Astrocyte (in vitro differentiated cells and primary cell): ENCODE data around the gene PCBP3. TPM values are rescaled to one million over a fixed set of nuclear protein-coding genes. Genes with fewer than 3 reads are reported as not detected.

ENCODE experiments used
- DNase-seq: peaks from one replicate; pipeline ENCODE4 v3.0.0-alpha.2; 2010; ENCODE audit warnings: low read depth
- FAIRE-seq: peaks from 2 replicates; lab custom pipeline; 2011; peaks lifted over from hg19 to GRCh38; lab: Jason Lieb, UNC
- H2AFZ ChIP-seq: 2 replicates; pipeline ENCODE4 v1.6.0; 2012; ENCODE audit warnings: low read depth, low read length, inconsistent platforms
- H3K27ac ChIP-seq: 2 replicates; pipeline ENCODE4 v1.5.1; 2011; ENCODE audit warnings: low read depth, low read length, inconsistent platforms
- H3K27me3 ChIP-seq: 2 replicates; pipeline ENCODE4 v1.6.0; 2011; ENCODE audit warnings: low read length, inconsistent platforms; ENCODE audit not compliant: insufficient read depth
- H3K36me3 ChIP-seq: 2 replicates; pipeline ENCODE4 v1.5.1; 2011; ENCODE audit warnings: low read length, inconsistent platforms; ENCODE audit not compliant: insufficient read depth
- H3K4me1 ChIP-seq: 2 replicates; pipeline ENCODE4 v1.5.1; 2011; ENCODE audit warnings: low read length, inconsistent platforms; ENCODE audit not compliant: insufficient read depth
- H3K4me2 ChIP-seq: 2 replicates; pipeline ENCODE4 v1.6.0; 2012; ENCODE audit warnings: low read length, inconsistent platforms
- H3K4me3 ChIP-seq: 2 replicates; pipeline ENCODE4 v1.5.1; 2011; ENCODE audit warnings: low read depth, mild to moderate bottlenecking, low read length, inconsistent platforms; ENCODE audit not compliant: insufficient read depth
- H3K79me2 ChIP-seq: 2 replicates; pipeline ENCODE4 v1.6.0; 2012; ENCODE audit warnings: mild to moderate bottlenecking, low read length, inconsistent platforms; ENCODE audit not compliant: insufficient read depth
- H3K9ac ChIP-seq: 2 replicates; pipeline ENCODE4 v1.6.0; 2012; ENCODE audit warnings: mild to moderate bottlenecking, low read length, inconsistent platforms
- H3K9me3 ChIP-seq: 2 replicates; pipeline ENCODE4 v1.5.1; 2012; ENCODE audit warnings: low read depth, mild to moderate bottlenecking, low read length, inconsistent platforms; ENCODE audit not compliant: insufficient read depth
- H4K20me1 ChIP-seq: 2 replicates; pipeline ENCODE4 v1.6.0; 2012; ENCODE audit warnings: low read length, inconsistent platforms; ENCODE audit not compliant: insufficient read depth
- H3K27ac Mint-ChIP-seq: one replicate; pipeline ENCODE4 v1.8.0; 2021; ENCODE audit warnings: mild to moderate bottlenecking, mixed read lengths; ENCODE audit not compliant: unreplicated experiment
- H3K27me3 Mint-ChIP-seq: one replicate; pipeline ENCODE4 v1.8.0; 2021; ENCODE audit warnings: low read depth, mixed read lengths; ENCODE audit not compliant: unreplicated experiment
- H3K36me3 Mint-ChIP-seq: one replicate; pipeline ENCODE4 v1.8.0; 2021; ENCODE audit warnings: low read depth, mixed read lengths; ENCODE audit not compliant: unreplicated experiment
- H3K4me1 Mint-ChIP-seq: one replicate; pipeline ENCODE4 v1.8.0; 2021; ENCODE audit warnings: low read depth, mixed read lengths; ENCODE audit not compliant: unreplicated experiment
- H3K4me3 Mint-ChIP-seq: one replicate; pipeline ENCODE4 v1.8.0; 2021; ENCODE audit warnings: mild to moderate bottlenecking, moderate library complexity, mixed read lengths; ENCODE audit not compliant: unreplicated experiment
- H3K9me3 Mint-ChIP-seq: one replicate; pipeline ENCODE4 v1.8.0; 2021; ENCODE audit warnings: mild to moderate bottlenecking, mixed read lengths; ENCODE audit not compliant: unreplicated experiment
- EZH2 ChIP-seq: IDR thresholded peaks from 2 replicates; pipeline ENCODE4 v1.6.1; 2012; ENCODE audit warnings: mild to moderate bottlenecking, low read length, inconsistent platforms; ENCODE audit not compliant: insufficient read depth
- total RNA-seq: library from RNA; stranded (reverse); gene quantifications from 2 replicates; pipeline ENCODE4 v1.2.1, GENCODE V29; 2021
- TF ChIP-seq, protein P1 (sequence below): IDR thresholded peaks from 2 replicates; pipeline ENCODE4 v1.5.1; 2011; ENCODE audit warnings: low read depth, mild to moderate bottlenecking, inconsistent platforms, low read length, moderate library complexity; ENCODE audit not compliant: insufficient read depth

The PCBP3 gene
- total RNA-seq, 1 donor from 2014 or later, result 1.8 TPM

DNA sequence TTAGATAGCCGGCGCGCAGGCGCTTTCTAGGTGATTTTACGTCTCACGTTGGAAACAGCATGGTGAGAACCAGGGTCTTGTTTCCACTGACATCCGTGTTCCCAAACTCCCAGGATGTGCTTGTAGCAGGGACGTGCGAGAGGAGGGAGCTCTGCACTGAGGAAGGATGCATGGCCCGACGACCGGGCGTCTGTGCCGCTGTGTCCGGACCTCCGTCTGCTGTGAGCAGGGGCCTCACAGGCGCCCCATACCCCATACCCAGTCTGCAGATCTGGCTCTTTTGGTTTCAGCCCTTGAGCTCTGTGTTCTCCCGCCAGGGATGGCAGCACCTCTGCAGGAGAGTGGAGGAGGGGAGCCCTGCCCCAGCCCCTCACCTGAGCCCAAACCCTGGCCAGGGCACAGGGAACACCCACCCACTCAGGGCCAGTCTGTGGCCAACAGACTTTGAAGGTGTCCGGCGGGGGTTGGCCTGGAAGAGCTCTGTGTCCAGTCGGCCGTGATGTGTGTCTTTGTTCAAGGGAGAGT, 270.9 kb downstream of the PCBP3 start:
- Histone ChIP-seq H3K27me3 (no peaks in the 10 kb centered on the region), H2AFZ (no peak overlapping the region), H3K9ac (no peak overlapping the region), H3K4me3 (no peak overlapping the region), H3K4me1 (peaks cover 2% of the 10 kb centered on the region), H3K27ac (no peak overlapping the region), H3K9me3 (no peaks in the 10 kb centered on the region), H3K4me2 (no peak overlapping the region), H3K79me2 (no peaks in the 10 kb centered on the region), H4K20me1 (no peaks in the 10 kb centered on the region), H3K36me3 (no peaks in the 10 kb centered on the region)
- H3K36me3 Mint-ChIP-seq, result no peaks in the 10 kb centered on the region
- peaks cover 2% of the 10 kb centered on the region for H3K4me1 Mint-ChIP-seq
- peaks cover 36% of the 10 kb centered on the region for H3K27me3 Mint-ChIP-seq
- DNase-seq (no peak), FAIRE-seq (no peak)
- H3K9me3 Mint-ChIP-seq, result no peaks in the 10 kb centered on the region
- no peak overlapping the region for H3K27ac Mint-ChIP-seq
- no peak for TF ChIP-seq EZH2
- H3K4me3 Mint-ChIP-seq, result no peak overlapping the region

DNA sequence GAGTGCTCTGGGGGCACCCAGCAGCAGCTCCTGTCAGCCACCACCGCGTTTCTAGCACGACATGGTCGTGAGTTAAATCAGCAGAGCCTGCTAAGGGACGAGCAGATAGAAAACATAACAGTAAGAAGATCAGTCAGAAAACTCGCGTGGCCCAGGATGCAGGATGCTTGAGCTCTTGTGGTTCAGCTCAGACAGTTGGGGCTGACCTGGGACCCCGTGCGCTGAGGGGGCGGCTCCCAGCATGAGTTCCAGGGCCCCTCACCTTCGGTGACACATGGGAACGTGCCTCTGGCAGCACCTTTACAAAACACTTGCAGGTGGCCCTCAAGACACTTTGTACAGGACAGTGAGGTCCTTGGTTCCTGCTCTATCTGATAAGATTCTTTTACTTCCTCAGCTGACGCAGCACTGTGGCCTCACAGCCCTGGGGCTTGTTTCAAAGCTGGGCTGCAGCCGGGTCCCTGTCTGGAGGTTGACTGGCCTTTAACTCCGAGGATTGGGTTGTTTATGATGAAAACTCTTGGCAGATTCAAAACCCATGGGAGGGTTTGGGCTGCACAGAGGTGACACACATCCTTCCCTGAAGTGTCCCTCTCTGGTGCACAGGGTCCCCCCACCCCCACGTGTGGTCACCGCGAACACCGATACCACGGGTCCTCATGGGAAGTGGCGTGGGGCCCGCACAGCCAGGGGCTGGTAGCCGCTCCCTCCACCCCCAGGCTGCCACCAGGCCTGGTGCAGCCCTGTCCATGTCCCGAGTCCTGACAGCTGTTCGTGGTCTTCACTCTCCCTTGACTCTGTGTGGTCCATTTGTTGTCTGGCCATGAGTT, 272.7 kb downstream of the PCBP3 start:
- peaks cover 2% of the 10 kb centered on the region for H3K4me1 Mint-ChIP-seq
- H4K20me1 ChIP-seq, result no peaks in the 10 kb centered on the region
- no peaks in the 10 kb centered on the region for H3K27me3 ChIP-seq
- no peak overlapping the region for H2AFZ ChIP-seq
- no peak overlapping the region for H3K27ac ChIP-seq
- DNase-seq (no peak), FAIRE-seq (no peak)
- no peaks in the 10 kb centered on the region for H3K36me3 Mint-ChIP-seq
- no peak overlapping the region for H3K4me3 Mint-ChIP-seq
- no peaks in the 10 kb centered on the region for H3K9me3 Mint-ChIP-seq
- no peak overlapping the region for H3K4me2 ChIP-seq
- H3K9me3 ChIP-seq, result no peaks in the 10 kb centered on the region
- H3K4me1 ChIP-seq, result no peaks in the 10 kb centered on the region
- no peak overlapping the region for H3K4me3 ChIP-seq
- no peaks in the 10 kb centered on the region for H3K36me3 ChIP-seq
- H3K27me3 Mint-ChIP-seq, result peaks cover 45% of the 10 kb centered on the region
- H3K27ac Mint-ChIP-seq, result no peak overlapping the region
- TF ChIP-seq EZH2, result no peak
- TF ChIP-seq, protein P1, sequence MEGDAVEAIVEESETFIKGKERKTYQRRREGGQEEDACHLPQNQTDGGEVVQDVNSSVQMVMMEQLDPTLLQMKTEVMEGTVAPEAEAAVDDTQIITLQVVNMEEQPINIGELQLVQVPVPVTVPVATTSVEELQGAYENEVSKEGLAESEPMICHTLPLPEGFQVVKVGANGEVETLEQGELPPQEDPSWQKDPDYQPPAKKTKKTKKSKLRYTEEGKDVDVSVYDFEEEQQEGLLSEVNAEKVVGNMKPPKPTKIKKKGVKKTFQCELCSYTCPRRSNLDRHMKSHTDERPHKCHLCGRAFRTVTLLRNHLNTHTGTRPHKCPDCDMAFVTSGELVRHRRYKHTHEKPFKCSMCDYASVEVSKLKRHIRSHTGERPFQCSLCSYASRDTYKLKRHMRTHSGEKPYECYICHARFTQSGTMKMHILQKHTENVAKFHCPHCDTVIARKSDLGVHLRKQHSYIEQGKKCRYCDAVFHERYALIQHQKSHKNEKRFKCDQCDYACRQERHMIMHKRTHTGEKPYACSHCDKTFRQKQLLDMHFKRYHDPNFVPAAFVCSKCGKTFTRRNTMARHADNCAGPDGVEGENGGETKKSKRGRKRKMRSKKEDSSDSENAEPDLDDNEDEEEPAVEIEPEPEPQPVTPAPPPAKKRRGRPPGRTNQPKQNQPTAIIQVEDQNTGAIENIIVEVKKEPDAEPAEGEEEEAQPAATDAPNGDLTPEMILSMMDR, result no peak
- H3K9ac ChIP-seq, result no peak overlapping the region
- no peaks in the 10 kb centered on the region for H3K79me2 ChIP-seq

DNA sequence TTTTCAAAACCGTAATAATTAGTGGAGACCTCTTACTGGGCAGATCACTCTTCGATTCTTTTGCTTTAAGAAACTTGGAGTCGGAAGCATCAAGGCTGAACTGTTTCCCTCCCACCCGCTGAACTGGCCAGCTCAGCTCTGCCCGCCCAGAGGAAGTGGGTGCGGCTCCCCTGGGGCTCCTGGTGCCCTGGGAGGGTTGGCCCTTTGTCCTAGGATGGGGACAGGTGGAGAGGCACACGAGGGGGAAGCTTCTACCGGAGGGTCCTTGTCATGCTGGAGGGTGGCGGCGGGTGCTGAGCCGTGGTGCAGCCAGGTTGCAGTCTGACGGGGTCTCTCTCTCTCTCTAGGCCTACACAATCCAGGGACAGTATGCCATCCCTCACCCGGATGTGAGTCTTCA, 273.7 kb downstream of the PCBP3 start:
- TF ChIP-seq, protein P1, result no peak
- TF ChIP-seq EZH2, result no peak
- no peak overlapping the region for H3K27ac Mint-ChIP-seq
- H3K9me3 Mint-ChIP-seq, result no peaks in the 10 kb centered on the region
- no peak overlapping the region for H2AFZ ChIP-seq
- no peaks in the 10 kb centered on the region for H3K27me3 ChIP-seq
- peaks cover 2% of the 10 kb centered on the region for H3K4me1 Mint-ChIP-seq
- H3K4me1 ChIP-seq, result no peaks in the 10 kb centered on the region
- no peaks in the 10 kb centered on the region for H3K36me3 ChIP-seq
- H3K27ac ChIP-seq, result no peak overlapping the region
- no peak overlapping the region for H3K9ac ChIP-seq
- FAIRE-seq, result no peak
- H3K79me2 ChIP-seq, result no peaks in the 10 kb centered on the region
- H3K36me3 Mint-ChIP-seq, result no peaks in the 10 kb centered on the region
- DNase-seq, result no peak
- no peaks in the 10 kb centered on the region for H3K9me3 ChIP-seq
- H3K27me3 Mint-ChIP-seq, result peaks cover 41% of the 10 kb centered on the region
- H3K4me3 Mint-ChIP-seq, result no peak overlapping the region
- H3K4me2 ChIP-seq, result no peak overlapping the region
- H4K20me1 ChIP-seq, result no peaks in the 10 kb centered on the region
- H3K4me3 ChIP-seq, result no peak overlapping the region
